ENCODE results near the gene MYO18B. TPM values are rescaled to one million over a fixed set of nuclear protein-coding genes. Genes with fewer than 3 reads are reported as not detected.

MYO18B gene
- total and polyA plus RNA-seq, 2 of the 8 experiments (the other 6 are each of a cell fraction or from before 2014, with no cell fraction given) = 0.62 to 0.78 TPM

DNA sequence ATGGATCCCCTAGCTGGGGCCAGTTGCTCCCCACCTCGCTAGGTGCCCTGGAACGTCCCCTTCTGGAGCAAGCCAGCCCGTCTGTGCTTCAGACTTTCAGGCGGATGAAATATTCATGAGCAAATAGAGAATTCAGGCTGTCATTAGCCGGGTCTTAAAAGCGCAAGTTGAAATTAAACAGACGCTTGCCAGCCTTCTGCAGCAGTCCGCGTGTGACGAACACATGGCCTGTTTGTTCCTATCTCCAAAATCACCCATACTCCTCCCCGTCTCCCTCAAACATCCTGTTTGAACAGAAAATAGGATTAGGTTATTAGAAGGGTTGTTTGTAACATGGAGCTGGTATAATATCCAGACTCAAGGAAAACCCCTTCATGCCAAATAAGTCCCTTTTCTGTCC lies 38.7 kb downstream of the MYO18B start (continued):
- TF ChIP-seq MAFK (IDR thresholded peaks at IDR 0.05; ENCODE audit: low read depth, low read length) = no peak
- no peak for TF ChIP-seq CBX8 (IDR thresholded peaks at IDR 0.05; ENCODE audit: borderline replicate concordance, low read depth, low read length)
